Gastrocnemius medialis (tissue), 4 donors: ENCODE data around the gene USP50.

Experiments
- POLR2A ChIP-seq, 2 donors: fragments of 450-650 bp; IDR thresholded peaks; one replicate each; pipeline ENCODE4 v1.6.1; 2017; ENCODE audit warnings: antibody characterized with exemption in 2 of 2, mild to moderate bottlenecking in 2 of 2, moderate library complexity in 2 of 2
- TF ChIP-seq, protein P1 (sequence below), 5 experiments: fragments of 450-650 bp in 3 of 5; fragments of 200-600 bp in 2 of 5; sonication (generic) in 2 of 5; IDR thresholded peaks in 4 of 5; conservative IDR thresholded peaks in 1 of 5; 1 replicate in 4 of 5; 2 replicates in 1 of 5; pipeline ENCODE4 v1.5.1; 2016 to 2019; ENCODE audit warnings: antibody characterized with exemption in 5 of 5, mild to moderate bottlenecking in 3 of 5, moderate library complexity in 3 of 5

DNA sequence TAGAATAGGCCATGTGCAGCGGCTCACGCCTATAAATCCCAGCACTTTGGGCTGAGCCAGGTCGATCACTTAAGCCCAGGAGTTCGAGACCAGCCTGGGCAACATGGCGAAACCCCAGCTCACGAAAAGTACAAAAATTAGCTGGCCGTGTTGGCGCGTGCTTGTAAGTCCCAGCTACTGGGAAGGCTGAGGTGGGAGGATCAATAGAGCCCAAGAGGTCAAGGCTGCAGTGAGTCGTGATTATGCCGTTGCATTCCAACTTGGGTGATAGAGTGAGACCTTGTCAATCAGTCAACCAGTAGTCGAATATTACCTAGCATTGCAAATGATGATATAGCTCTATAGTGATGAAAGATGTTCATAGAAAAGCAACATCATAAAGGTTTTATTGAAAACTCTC lies 70.3 kb downstream of the USP50 start:
- TF ChIP-seq POLR2A (IDR thresholded peaks at IDR 0.05), result no peak
- TF ChIP-seq, protein P1, sequence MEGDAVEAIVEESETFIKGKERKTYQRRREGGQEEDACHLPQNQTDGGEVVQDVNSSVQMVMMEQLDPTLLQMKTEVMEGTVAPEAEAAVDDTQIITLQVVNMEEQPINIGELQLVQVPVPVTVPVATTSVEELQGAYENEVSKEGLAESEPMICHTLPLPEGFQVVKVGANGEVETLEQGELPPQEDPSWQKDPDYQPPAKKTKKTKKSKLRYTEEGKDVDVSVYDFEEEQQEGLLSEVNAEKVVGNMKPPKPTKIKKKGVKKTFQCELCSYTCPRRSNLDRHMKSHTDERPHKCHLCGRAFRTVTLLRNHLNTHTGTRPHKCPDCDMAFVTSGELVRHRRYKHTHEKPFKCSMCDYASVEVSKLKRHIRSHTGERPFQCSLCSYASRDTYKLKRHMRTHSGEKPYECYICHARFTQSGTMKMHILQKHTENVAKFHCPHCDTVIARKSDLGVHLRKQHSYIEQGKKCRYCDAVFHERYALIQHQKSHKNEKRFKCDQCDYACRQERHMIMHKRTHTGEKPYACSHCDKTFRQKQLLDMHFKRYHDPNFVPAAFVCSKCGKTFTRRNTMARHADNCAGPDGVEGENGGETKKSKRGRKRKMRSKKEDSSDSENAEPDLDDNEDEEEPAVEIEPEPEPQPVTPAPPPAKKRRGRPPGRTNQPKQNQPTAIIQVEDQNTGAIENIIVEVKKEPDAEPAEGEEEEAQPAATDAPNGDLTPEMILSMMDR (IDR thresholded peaks at IDR 0.05 in 4 of 5, conservative IDR thresholded peaks at IDR 0.05 in 1 of 5), result no peak
